Measurements from ENCODE around the gene ARFRP1.

The ARFRP1 gene

GRCh38 chr20:63690898-63691710 lies 16.7 kb downstream of the ARFRP1 start:
- no peak for DNase-seq (ENCODE audit: low read depth in 2 of 2)

GRCh38 chr20:63690003-63690897 lies 17.5 kb downstream of the ARFRP1 start:
- DNase-seq (ENCODE audit: low read depth in 2 of 2) = no peak

GRCh38 chr20:63689046-63690002 lies 18.5 kb downstream of the ARFRP1 start:
- DNase-seq (ENCODE audit: low read depth in 2 of 2) = no peak

GRCh38 chr20:63688228-63689045 lies 19.3 kb downstream of the ARFRP1 start:
- no peak for DNase-seq (ENCODE audit: low read depth in 2 of 2)

GRCh38 chr20:63687419-63688178 lies 20.2 kb downstream of the ARFRP1 start:
- no peak for DNase-seq (ENCODE audit: low read depth in 2 of 2)

GRCh38 chr20:63686492-63687321 lies 21.1 kb downstream of the ARFRP1 start:
- peak; percentile 6 to 9 for DNase-seq (ENCODE audit: low read depth in 2 of 2)

GRCh38 chr20:63686094-63686491 lies 21.7 kb downstream of the ARFRP1 start:
- DNase-seq (ENCODE audit: low read depth in 2 of 2) = no peak

- no peak for DNase-seq (ENCODE audit: low read depth in 2 of 2)
These were observed 22.3 kb downstream of the ARFRP1 start for GRCh38 chr20:63685269-63686026.

- DNase-seq (ENCODE audit: low read depth in 2 of 2) = peak; percentile 87 to 88
These were observed 25.2 kb downstream of the ARFRP1 start for GRCh38 chr20:63682384-63683139.

- no peak for DNase-seq (ENCODE audit: low read depth in 2 of 2)
These were observed 26.1 kb downstream of the ARFRP1 start for GRCh38 chr20:63681609-63682142.

GRCh38 chr20:63680857-63681608 lies 26.7 kb downstream of the ARFRP1 start:
- DNase-seq (ENCODE audit: low read depth in 2 of 2) = no peak

- DNase-seq (ENCODE audit: low read depth in 2 of 2) = no peak
These were observed 27.3 kb downstream of the ARFRP1 start for GRCh38 chr20:63680427-63680826.

- DNase-seq (ENCODE audit: low read depth in 2 of 2) = no peak
These were observed 27.9 kb downstream of the ARFRP1 start for GRCh38 chr20:63679799-63680305.

- DNase-seq (ENCODE audit: low read depth in 2 of 2) = no peak
These were observed 28.9 kb downstream of the ARFRP1 start for GRCh38 chr20:63678667-63679465.

- no peak for DNase-seq (ENCODE audit: low read depth in 2 of 2)
These were observed 29.7 kb downstream of the ARFRP1 start for GRCh38 chr20:63678071-63678470.
